H9 (cell line): ENCODE data around the gene HS6ST3. TPM values are rescaled to one million over a fixed set of nuclear protein-coding genes. Genes with fewer than 3 reads are reported as not detected.

Source experiments
- DNase-seq: peaks from one replicate; pipeline ENCODE4 v3.0.0-alpha.2; 2017
- H2AFZ ChIP-seq: one replicate; pipeline ENCODE4 v1.6.1; 2013; ENCODE audit warnings: mild to moderate bottlenecking, low read length, control low read depth, moderate library complexity
- H2AK5ac ChIP-seq: 2 replicates; pipeline ENCODE4 v1.6.1; 2013; ENCODE audit warnings: low read length, control low read depth, mixed read lengths; ENCODE audit not compliant: insufficient read length
- H2BK120ac ChIP-seq: one replicate; pipeline ENCODE4 v1.6.1; 2013; ENCODE audit warnings: low read depth, mild to moderate bottlenecking, low read length, control low read depth, inconsistent platforms; ENCODE audit not compliant: poor library complexity, severe bottlenecking
- H2BK12ac ChIP-seq: 2 replicates; pipeline ENCODE4 v1.6.1; 2013; ENCODE audit warnings: low read length, control low read depth, mixed read lengths, low read depth; ENCODE audit not compliant: insufficient read length
- H2BK15ac ChIP-seq: 2 replicates; pipeline ENCODE4 v1.6.1; 2013; ENCODE audit warnings: low read depth, low read length, control low read depth
- H2BK20ac ChIP-seq: one replicate; pipeline ENCODE4 v1.6.1; 2013; ENCODE audit warnings: low read depth, mild to moderate bottlenecking, low read length, control low read depth, inconsistent platforms; ENCODE audit not compliant: poor library complexity, severe bottlenecking
- H2BK5ac ChIP-seq: 2 replicates; pipeline ENCODE4 v1.6.1; 2013; ENCODE audit warnings: low read length, control low read depth, mixed read lengths; ENCODE audit not compliant: insufficient read length
- H3K14ac ChIP-seq: 2 replicates; pipeline ENCODE4 v1.6.1; 2013; ENCODE audit warnings: low read length, control low read depth; ENCODE audit not compliant: insufficient read depth
- H3K18ac ChIP-seq: 2 replicates; pipeline ENCODE4 v1.6.1; 2013; ENCODE audit warnings: low read depth, mild to moderate bottlenecking, mixed read lengths, low read length, control low read depth; ENCODE audit not compliant: insufficient read length
- H3K23ac ChIP-seq: 2 replicates; pipeline ENCODE4 v1.6.1; 2013; ENCODE audit warnings: low read length, control low read depth, mixed read lengths, low read depth; ENCODE audit not compliant: insufficient read length
- H3K23me2 ChIP-seq: 2 replicates; pipeline ENCODE4 v1.6.1; 2013; ENCODE audit warnings: low read depth, mild to moderate bottlenecking, mixed read lengths, low read length, control low read depth; ENCODE audit not compliant: insufficient read length, poor library complexity, severe bottlenecking
- H3K27ac ChIP-seq: 2 replicates; pipeline ENCODE4 v1.5.1; 2013; ENCODE audit warnings: low read length, control low read depth, mixed read lengths, low read depth; ENCODE audit not compliant: insufficient read length
- H3K27me3 ChIP-seq: 2 replicates; pipeline ENCODE4 v1.6.1; 2013; ENCODE audit warnings: low read length, control low read depth, inconsistent platforms; ENCODE audit not compliant: insufficient read depth
- H3K4ac ChIP-seq: 2 replicates; pipeline ENCODE4 v1.6.1; 2013; ENCODE audit warnings: low read depth, mild to moderate bottlenecking, control low read depth, inconsistent platforms, low read length, moderate library complexity
- H3K4me1 ChIP-seq: 2 replicates; pipeline ENCODE4 v1.6.1; 2013; ENCODE audit warnings: low read length, control low read depth, inconsistent platforms; ENCODE audit not compliant: insufficient read depth
- H3K4me2 ChIP-seq: 2 replicates; pipeline ENCODE4 v1.6.1; 2013; ENCODE audit warnings: low read length, control low read depth, mixed read lengths; ENCODE audit not compliant: insufficient read length, insufficient read depth
- H3K56ac ChIP-seq: 2 replicates; pipeline ENCODE4 v1.6.1; 2013; ENCODE audit warnings: low read depth, mild to moderate bottlenecking, mixed read lengths, low read length, control low read depth; ENCODE audit not compliant: insufficient read length
- H3K79me1 ChIP-seq: 2 replicates; pipeline ENCODE4 v1.6.1; 2013; ENCODE audit warnings: low read depth, mild to moderate bottlenecking, moderate library complexity, low read length, control low read depth, inconsistent platforms; ENCODE audit not compliant: insufficient read depth, poor library complexity, severe bottlenecking
- H3K79me2 ChIP-seq: 2 replicates; pipeline ENCODE4 v1.6.1; 2013; ENCODE audit warnings: low read length, control low read depth, inconsistent platforms; ENCODE audit not compliant: insufficient read depth
- H3K9ac ChIP-seq: 2 replicates; pipeline ENCODE4 v1.6.1; 2013; ENCODE audit warnings: low read length, control low read depth, mixed read lengths; ENCODE audit not compliant: insufficient read length; ENCODE audit errors: extremely low read depth
- H3K9me3 ChIP-seq: one replicate; pipeline ENCODE4 v1.6.1; 2013; ENCODE audit warnings: low read depth, low read length, inconsistent platforms; ENCODE audit not compliant: control insufficient read depth
- H3T11ph ChIP-seq: one replicate; pipeline ENCODE4 v1.6.1; 2013; ENCODE audit warnings: mild to moderate bottlenecking, low read length, control low read depth, inconsistent platforms
- H4K20me1 ChIP-seq: one replicate; pipeline ENCODE4 v1.6.1; 2013; ENCODE audit not compliant: control insufficient read depth, insufficient read length, insufficient read depth
- H4K5ac ChIP-seq: 2 replicates; pipeline ENCODE4 v1.6.1; 2013; ENCODE audit warnings: low read depth, mild to moderate bottlenecking, mixed read lengths, low read length, control low read depth; ENCODE audit not compliant: insufficient read length
- H4K8ac ChIP-seq: replicated peaks from 2 replicates; pipeline ENCODE4 v1.6.1; 2013; ENCODE audit warnings: low read length, control low read depth, mixed read lengths, low read depth; ENCODE audit not compliant: insufficient read length
- H4K91ac ChIP-seq: 2 replicates; pipeline ENCODE4 v1.6.1; 2013; ENCODE audit warnings: low read depth, mild to moderate bottlenecking, moderate library complexity, mixed read lengths, low read length, control low read depth; ENCODE audit not compliant: insufficient read length
- H3K27ac Mint-ChIP-seq, 3 experiments: 2 replicates in 2 of 3; 3 replicates in 1 of 3; pipeline ENCODE4 v1.8.0; 2020 to 2021; ENCODE audit warnings: mixed read lengths in 3 of 3, mild to moderate bottlenecking in 1 of 3, moderate library complexity in 1 of 3
- H3K27me3 Mint-ChIP-seq: 2 replicates; pipeline ENCODE4 v1.8.0; 2021; ENCODE audit warnings: low read depth, mild to moderate bottlenecking, moderate library complexity, mixed read lengths
- H3K36me3 Mint-ChIP-seq, 3 experiments: 2 replicates in 2 of 3; 3 replicates in 1 of 3; pipeline ENCODE4 v1.8.0; 2020 to 2021; ENCODE audit warnings: low read depth in 3 of 3, mixed read lengths in 3 of 3; ENCODE audit not compliant: insufficient read depth in 1 of 3
- H3K4me1 Mint-ChIP-seq, 2 experiments: 2 replicates each; pipeline ENCODE4 v1.8.0; 2020; ENCODE audit warnings: mixed read lengths in 2 of 2
- H3K4me3 Mint-ChIP-seq, 2 experiments: 2 replicates in 1 of 2; 3 replicates in 1 of 2; pipeline ENCODE4 v1.8.0; 2020 to 2021; ENCODE audit warnings: mild to moderate bottlenecking in 2 of 2, mixed read lengths in 2 of 2, moderate library complexity in 1 of 2
- H3K9me3 Mint-ChIP-seq, 2 experiments: 2 replicates in 1 of 2; 3 replicates in 1 of 2; pipeline ENCODE4 v1.8.0; 2020; ENCODE audit warnings: mild to moderate bottlenecking in 2 of 2, mixed read lengths in 2 of 2, moderate library complexity in 1 of 2
- WGBS: extraction: QIAGEN DNeasy Blood & Tissue Kit; methylation state at CpG from one replicate; pipeline ENCODE4 v1.1.7; 2013; ENCODE audit warnings: missing lambda C conversion rate, low lambda C conversion rate, mixed read lengths; ENCODE audit not compliant: insufficient read length; ENCODE audit errors: extremely low coverage; 5-methylcytosine and 5-hydroxymethylcytosine counted together
- total RNA-seq: library from RNA; stranded (reverse); gene quantifications from 2 replicates; pipeline ENCODE4 v1.2.1, GENCODE V29; 2021
- TF ChIP-seq, protein P1 (sequence below): fragments of 200-600 bp; sonication (generic); conservative IDR thresholded peaks from 3 replicates; pipeline ENCODE4 v1.8.0; 2021; ENCODE audit warnings: antibody characterized with exemption, mild to moderate bottlenecking

HS6ST3 gene
- total RNA-seq, 1 experiment from 2014 or later, result 0.44 TPM

DNA sequence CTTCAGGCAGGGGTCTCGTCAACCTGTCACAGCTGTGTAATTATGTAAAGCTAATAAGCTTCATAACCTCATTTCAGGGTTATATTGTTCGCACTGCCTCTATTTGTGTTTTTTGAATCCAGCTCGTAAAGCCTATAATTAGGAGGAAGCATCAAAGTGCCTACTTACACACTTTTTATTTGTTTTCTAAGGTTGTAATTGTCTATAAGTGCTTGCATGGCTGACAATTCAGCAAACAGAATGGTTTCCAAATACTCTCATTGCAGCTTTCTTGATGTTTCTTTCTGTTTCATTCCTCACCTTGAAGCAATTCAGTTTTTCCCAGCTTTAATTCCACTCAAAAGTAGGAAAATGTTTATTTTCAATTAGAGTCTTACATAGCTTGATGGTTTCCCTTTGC, 336.3 kb downstream of the HS6ST3 start:
- Histone ChIP-seq H2AFZ (no peak overlapping the region), H3K56ac (no peak overlapping the region), H4K20me1 (no peaks in the 10 kb centered on the region), H3K9me3 (no peaks in the 10 kb centered on the region), H3K27me3 (no peaks in the 10 kb centered on the region), H3K18ac (no peak overlapping the region), H3K27ac (no peak overlapping the region), H2BK20ac (no peak overlapping the region), H3K4me2 (no peak overlapping the region), H3K9ac (no peak overlapping the region), H3K14ac (no peak overlapping the region), H3K4ac (no peak overlapping the region), H2BK15ac (no peak overlapping the region), H3T11ph (no peak overlapping the region), H3K4me1 (no peaks in the 10 kb centered on the region), H4K91ac (no peak overlapping the region), H2BK120ac (no peak overlapping the region), H4K5ac (no peak overlapping the region), H4K8ac (no peak overlapping the region), H3K23ac (no peak overlapping the region), H2BK5ac (no peak overlapping the region), H3K79me1 (no peaks in the 10 kb centered on the region), H2AK5ac (no peak overlapping the region), H2BK12ac (no peak overlapping the region), H3K79me2 (no peaks in the 10 kb centered on the region), H3K23me2 (no peaks in the 10 kb centered on the region)
- Mint-ChIP-seq H3K27me3 (no peaks in the 10 kb centered on the region), H3K27ac (no peak overlapping the region; a peak in 1 of 7 replicates), H3K9me3 (no peaks in the 10 kb centered on the region), H3K4me1 (no peaks in the 10 kb centered on the region), H3K36me3 (no peaks in the 10 kb centered on the region), H3K4me3 (no peak overlapping the region)
- TF ChIP-seq, protein P1, sequence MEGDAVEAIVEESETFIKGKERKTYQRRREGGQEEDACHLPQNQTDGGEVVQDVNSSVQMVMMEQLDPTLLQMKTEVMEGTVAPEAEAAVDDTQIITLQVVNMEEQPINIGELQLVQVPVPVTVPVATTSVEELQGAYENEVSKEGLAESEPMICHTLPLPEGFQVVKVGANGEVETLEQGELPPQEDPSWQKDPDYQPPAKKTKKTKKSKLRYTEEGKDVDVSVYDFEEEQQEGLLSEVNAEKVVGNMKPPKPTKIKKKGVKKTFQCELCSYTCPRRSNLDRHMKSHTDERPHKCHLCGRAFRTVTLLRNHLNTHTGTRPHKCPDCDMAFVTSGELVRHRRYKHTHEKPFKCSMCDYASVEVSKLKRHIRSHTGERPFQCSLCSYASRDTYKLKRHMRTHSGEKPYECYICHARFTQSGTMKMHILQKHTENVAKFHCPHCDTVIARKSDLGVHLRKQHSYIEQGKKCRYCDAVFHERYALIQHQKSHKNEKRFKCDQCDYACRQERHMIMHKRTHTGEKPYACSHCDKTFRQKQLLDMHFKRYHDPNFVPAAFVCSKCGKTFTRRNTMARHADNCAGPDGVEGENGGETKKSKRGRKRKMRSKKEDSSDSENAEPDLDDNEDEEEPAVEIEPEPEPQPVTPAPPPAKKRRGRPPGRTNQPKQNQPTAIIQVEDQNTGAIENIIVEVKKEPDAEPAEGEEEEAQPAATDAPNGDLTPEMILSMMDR, result no peak
- DNase-seq, result no peak
- WGBS, result no CpG with 5 or more reads among the region's 3 CpGs
